GM18502 (cell line): ENCODE measurements around the gene TDRD7.
A peak's percentile ranks its signal among the peaks of the same experiment; 100 is the strongest.
"Not testable (repeated sequence)": the region's sequence is repeated elsewhere in the genome, so short reads cannot be mapped to it uniquely, and the experiment has no call there.

ENCODE experiments used
- ATAC-seq: cut with Tn5 transposase; IDR thresholded peaks from one replicate; pipeline ENCODE4 v1.9.1; 2021; ENCODE audit warnings: mild to moderate bottlenecking; ENCODE audit not compliant: unreplicated experiment, poor library complexity

TDRD7 gene

GRCh38 chr9:97468658-97469448 is 57.0 kb downstream of the TDRD7 start:
- peak; percentile 81 for ATAC-seq

GRCh38 chr9:97470076-97470475 is 58.2 kb downstream of the TDRD7 start:
- ATAC-seq: no peak

GRCh38 chr9:97473717-97474116 is 61.8 kb downstream of the TDRD7 start:
- ATAC-seq: no peak

GRCh38 chr9:97474372-97474925 is 62.6 kb downstream of the TDRD7 start:
- no peak for ATAC-seq

GRCh38 chr9:97475059-97475458 is 63.2 kb downstream of the TDRD7 start:
- ATAC-seq: no peak

- no peak for ATAC-seq
Measured at GRCh38 chr9:97478301-97478981, 66.5 kb downstream of the TDRD7 start.

- no peak for ATAC-seq
Measured at GRCh38 chr9:97479496-97480159, 67.7 kb downstream of the TDRD7 start.

GRCh38 chr9:97480174-97480573 is 68.3 kb downstream of the TDRD7 start:
- no peak for ATAC-seq

- no peak for ATAC-seq
Measured at GRCh38 chr9:97480749-97481148, 68.9 kb downstream of the TDRD7 start.

GRCh38 chr9:97484134-97484533 is 72.2 kb downstream of the TDRD7 start:
- no peak for ATAC-seq

- ATAC-seq: no peak
Measured at GRCh38 chr9:97487107-97487506, 75.2 kb downstream of the TDRD7 start.

GRCh38 chr9:97487861-97488260 is 76.0 kb downstream of the TDRD7 start:
- ATAC-seq: no peak

GRCh38 chr9:97491216-97491999 is 79.5 kb downstream of the TDRD7 start:
- no peak for ATAC-seq

- ATAC-seq: not testable (repeated sequence)
Measured at GRCh38 chr9:97497558-97498375, 85.9 kb downstream of the TDRD7 start.

- ATAC-seq: not testable (repeated sequence)
Measured at GRCh38 chr9:97498846-97499245, 87.0 kb downstream of the TDRD7 start.

GRCh38 chr9:97500263-97500662 is 88.4 kb downstream of the TDRD7 start:
- no peak for ATAC-seq

GRCh38 chr9:97500765-97501176 is 88.9 kb downstream of the TDRD7 start:
- ATAC-seq: no peak

- peak; percentile 71 for ATAC-seq
Measured at GRCh38 chr9:97501177-97501971, 89.5 kb downstream of the TDRD7 start, which contains the start of gene TMOD1. TSS of gene TMOD1 (plus strand) at chr9:97501666. CDS start at chr9:97524189, 22,523 bp downstream.

GRCh38 chr9:97501972-97502221 is 90.0 kb downstream of the TDRD7 start:
- peak; percentile 37 for ATAC-seq
